ENCODE measurements around the gene ZNF385B.

Gene ZNF385B

GRCh38 chr2:179685146-179685545 lies 176.3 kb downstream of the ZNF385B start:
- Histone ChIP-seq H3K36me3 (ENCODE audit: insufficient read depth, low read length) (no peaks in the 10 kb centered on the region), H3K4me1 (ENCODE audit: control insufficient read depth, insufficient read depth, low read length, unreplicated experiment) (peaks cover 17% of the 10 kb centered on the region), H3K4me3 (ENCODE audit: low read depth, low read length) (no peak overlapping the region), H2AFZ (ENCODE audit: low read length, unreplicated experiment) (no peak overlapping the region), H3K27me3 (ENCODE audit: insufficient read depth, low read length) (no peaks in the 10 kb centered on the region), H3K79me2 (ENCODE audit: control insufficient read depth, insufficient read depth, low read length, unreplicated experiment) (no peaks in the 10 kb centered on the region), H3K27ac (ENCODE audit: low read depth, low read length) (no peak overlapping the region)

GRCh38 chr2:179682756-179683155 lies 178.7 kb downstream of the ZNF385B start:
- H2AFZ ChIP-seq (ENCODE audit: low read length, unreplicated experiment), result no peak overlapping the region
- H3K27ac ChIP-seq (ENCODE audit: low read depth, low read length), result no peak overlapping the region
- no peaks in the 10 kb centered on the region for H3K27me3 ChIP-seq (ENCODE audit: insufficient read depth, low read length)
- H3K4me1 ChIP-seq (ENCODE audit: control insufficient read depth, insufficient read depth, low read length, unreplicated experiment), result peaks cover 16% of the 10 kb centered on the region
- H3K36me3 ChIP-seq (ENCODE audit: insufficient read depth, low read length), result no peaks in the 10 kb centered on the region
- H3K4me3 ChIP-seq (ENCODE audit: low read depth, low read length), result no peak overlapping the region
- H3K79me2 ChIP-seq (ENCODE audit: control insufficient read depth, insufficient read depth, low read length, unreplicated experiment), result no peaks in the 10 kb centered on the region

GRCh38 chr2:179677746-179678505 lies 183.5 kb downstream of the ZNF385B start:
- Histone ChIP-seq H3K4me3 (ENCODE audit: low read depth, low read length) (no peak overlapping the region), H2AFZ (ENCODE audit: low read length, unreplicated experiment) (no peak overlapping the region)

DNA sequence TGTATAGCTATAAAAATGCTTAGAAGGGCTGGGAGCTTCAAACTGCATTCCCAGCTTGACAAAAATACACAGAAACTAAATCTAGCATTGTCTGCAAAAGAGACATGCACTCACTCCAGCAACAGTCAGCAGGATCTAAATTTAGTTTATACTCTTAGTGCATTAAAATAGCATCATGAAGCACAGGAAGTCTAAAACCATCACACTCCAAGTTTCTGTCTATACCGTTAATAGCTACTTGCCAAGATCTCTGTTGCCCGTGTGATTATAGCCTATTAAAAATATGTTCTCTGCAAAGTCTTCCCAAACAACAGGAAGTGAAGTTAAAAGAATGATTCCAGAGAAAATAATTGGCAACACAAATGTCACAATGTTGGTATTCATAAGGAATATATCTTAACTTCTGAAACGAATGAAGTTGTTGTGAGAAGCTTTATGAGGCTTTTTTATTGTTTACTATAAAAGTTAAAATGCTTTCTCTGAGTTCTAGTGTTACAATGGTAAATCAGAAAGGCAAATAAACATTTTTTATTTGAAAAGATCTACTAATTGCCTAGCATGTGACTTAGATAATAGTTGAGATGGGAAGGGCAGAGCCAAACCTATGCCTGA lies 184.2 kb downstream of the ZNF385B start:
- Histone ChIP-seq H3K27ac (ENCODE audit: low read depth, low read length) (no peak overlapping the region), H2AFZ (ENCODE audit: low read length, unreplicated experiment) (peak overlapping the region; percentile 14), H3K36me3 (ENCODE audit: insufficient read depth, low read length) (no peaks in the 10 kb centered on the region), H3K79me2 (ENCODE audit: control insufficient read depth, insufficient read depth, low read length, unreplicated experiment) (no peaks in the 10 kb centered on the region), H3K27me3 (ENCODE audit: insufficient read depth, low read length) (no peaks in the 10 kb centered on the region), H3K4me1 (ENCODE audit: control insufficient read depth, insufficient read depth, low read length, unreplicated experiment) (peaks cover 5% of the 10 kb centered on the region), H3K4me3 (ENCODE audit: low read depth, low read length) (no peak overlapping the region)

More at GRCh38 chr2:179677746-179678505, 183.5 kb downstream of the ZNF385B start:
- Histone ChIP-seq H3K27me3 (ENCODE audit: insufficient read depth, low read length) (no peaks in the 10 kb centered on the region), H3K27ac (ENCODE audit: low read depth, low read length) (no peak overlapping the region), H3K36me3 (ENCODE audit: insufficient read depth, low read length) (no peaks in the 10 kb centered on the region), H3K79me2 (ENCODE audit: control insufficient read depth, insufficient read depth, low read length, unreplicated experiment) (no peaks in the 10 kb centered on the region), H3K4me1 (ENCODE audit: control insufficient read depth, insufficient read depth, low read length, unreplicated experiment) (peaks cover 5% of the 10 kb centered on the region)

- H2AFZ ChIP-seq (ENCODE audit: low read length, unreplicated experiment), result no peak overlapping the region
- H3K4me1 ChIP-seq (ENCODE audit: control insufficient read depth, insufficient read depth, low read length, unreplicated experiment), result peaks cover 5% of the 10 kb centered on the region
- H3K79me2 ChIP-seq (ENCODE audit: control insufficient read depth, insufficient read depth, low read length, unreplicated experiment), result no peaks in the 10 kb centered on the region
- H3K4me3 ChIP-seq (ENCODE audit: low read depth, low read length), result no peak overlapping the region
- no peaks in the 10 kb centered on the region for H3K27me3 ChIP-seq (ENCODE audit: insufficient read depth, low read length)
- H3K27ac ChIP-seq (ENCODE audit: low read depth, low read length), result no peak overlapping the region
- H3K36me3 ChIP-seq (ENCODE audit: insufficient read depth, low read length), result no peaks in the 10 kb centered on the region
Measured at GRCh38 chr2:179675435-179675834, 186.0 kb downstream of the ZNF385B start.

- Histone ChIP-seq H3K4me1 (ENCODE audit: control insufficient read depth, insufficient read depth, low read length, unreplicated experiment) (no peaks in the 10 kb centered on the region), H3K27ac (ENCODE audit: low read depth, low read length) (no peak overlapping the region), H2AFZ (ENCODE audit: low read length, unreplicated experiment) (no peak overlapping the region), H3K79me2 (ENCODE audit: control insufficient read depth, insufficient read depth, low read length, unreplicated experiment) (no peaks in the 10 kb centered on the region), H3K36me3 (ENCODE audit: insufficient read depth, low read length) (no peaks in the 10 kb centered on the region), H3K4me3 (ENCODE audit: low read depth, low read length) (no peak overlapping the region), H3K27me3 (ENCODE audit: insufficient read depth, low read length) (no peaks in the 10 kb centered on the region)
Measured at GRCh38 chr2:179671043-179671981, 190.1 kb downstream of the ZNF385B start.

- Histone ChIP-seq H2AFZ (ENCODE audit: low read length, unreplicated experiment) (no peak overlapping the region), H3K36me3 (ENCODE audit: insufficient read depth, low read length) (no peaks in the 10 kb centered on the region), H3K27me3 (ENCODE audit: insufficient read depth, low read length) (no peaks in the 10 kb centered on the region), H3K4me1 (ENCODE audit: control insufficient read depth, insufficient read depth, low read length, unreplicated experiment) (no peaks in the 10 kb centered on the region), H3K4me3 (ENCODE audit: low read depth, low read length) (no peak overlapping the region), H3K79me2 (ENCODE audit: control insufficient read depth, insufficient read depth, low read length, unreplicated experiment) (no peaks in the 10 kb centered on the region), H3K27ac (ENCODE audit: low read depth, low read length) (no peak overlapping the region)
Measured at GRCh38 chr2:179669196-179669595, 192.2 kb downstream of the ZNF385B start.

- Histone ChIP-seq H3K36me3 (ENCODE audit: insufficient read depth, low read length) (no peaks in the 10 kb centered on the region), H3K4me3 (ENCODE audit: low read depth, low read length) (no peak overlapping the region), H2AFZ (ENCODE audit: low read length, unreplicated experiment) (no peak overlapping the region), H3K79me2 (ENCODE audit: control insufficient read depth, insufficient read depth, low read length, unreplicated experiment) (no peaks in the 10 kb centered on the region), H3K27ac (ENCODE audit: low read depth, low read length) (no peak overlapping the region), H3K4me1 (ENCODE audit: control insufficient read depth, insufficient read depth, low read length, unreplicated experiment) (no peaks in the 10 kb centered on the region), H3K27me3 (ENCODE audit: insufficient read depth, low read length) (no peaks in the 10 kb centered on the region)
Measured at GRCh38 chr2:179664972-179665812, 196.2 kb downstream of the ZNF385B start.

DNA sequence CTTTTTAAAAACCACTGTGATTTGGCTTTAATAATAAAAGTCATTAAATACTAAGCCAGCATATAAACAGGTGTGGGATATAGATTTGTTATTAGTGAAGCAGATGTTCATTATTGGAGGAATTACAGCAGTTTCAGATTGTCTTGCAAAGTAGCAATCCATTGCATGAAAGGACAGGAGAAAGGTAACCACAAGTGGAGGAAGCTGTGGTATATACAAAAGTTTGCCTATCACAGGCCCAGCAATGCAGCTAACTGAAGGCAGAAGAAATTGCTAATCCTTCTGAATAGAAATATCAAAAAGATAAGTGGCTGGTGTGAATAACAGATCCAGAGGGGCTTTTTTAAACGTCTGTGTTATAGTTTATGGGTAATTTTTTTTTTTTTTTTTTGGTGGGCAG lies 199.4 kb downstream of the ZNF385B start:
- no peaks in the 10 kb centered on the region for H3K27me3 ChIP-seq (ENCODE audit: insufficient read depth, low read length)
- H3K4me1 ChIP-seq (ENCODE audit: control insufficient read depth, insufficient read depth, low read length, unreplicated experiment), result no peaks in the 10 kb centered on the region
- no peak overlapping the region for H3K27ac ChIP-seq (ENCODE audit: low read depth, low read length)
- H2AFZ ChIP-seq (ENCODE audit: low read length, unreplicated experiment), result no peak overlapping the region
- no peaks in the 10 kb centered on the region for H3K79me2 ChIP-seq (ENCODE audit: control insufficient read depth, insufficient read depth, low read length, unreplicated experiment)
- H3K36me3 ChIP-seq (ENCODE audit: insufficient read depth, low read length), result no peaks in the 10 kb centered on the region
- H3K4me3 ChIP-seq (ENCODE audit: low read depth, low read length), result no peak overlapping the region

GRCh38 chr2:179657068-179657595 lies 204.3 kb downstream of the ZNF385B start:
- Histone ChIP-seq H3K27me3 (ENCODE audit: insufficient read depth, low read length) (no peaks in the 10 kb centered on the region), H3K4me1 (ENCODE audit: control insufficient read depth, insufficient read depth, low read length, unreplicated experiment) (peaks cover 4% of the 10 kb centered on the region), H2AFZ (ENCODE audit: low read length, unreplicated experiment) (no peak overlapping the region), H3K79me2 (ENCODE audit: control insufficient read depth, insufficient read depth, low read length, unreplicated experiment) (no peaks in the 10 kb centered on the region), H3K4me3 (ENCODE audit: low read depth, low read length) (no peak overlapping the region), H3K36me3 (ENCODE audit: insufficient read depth, low read length) (no peaks in the 10 kb centered on the region), H3K27ac (ENCODE audit: low read depth, low read length) (no peak overlapping the region)

Data from ACC112 (cell line).